ENCODE measurements around the gene APOBEC3B. TPM values are rescaled to one million over a fixed set of nuclear protein-coding genes. Genes with fewer than 3 reads are reported as not detected.

APOBEC3B gene
- total RNA-seq, 4 donors from 2014 or later, result 7.8 to 15.3 (median 10.9) TPM; not detected in 1

- H3K36me3 ChIP-seq, result no peaks in the 10 kb centered on the region
- TF ChIP-seq EP300 (IDR thresholded peaks at IDR 0.05; ENCODE audit: low read depth) (no peak), CTCF (IDR thresholded peaks at IDR 0.05) (no peak), POLR2AphosphoS5 (IDR thresholded peaks at IDR 0.05) (no peak), POLR2A (IDR thresholded peaks at IDR 0.05) (no peak)
- intact Hi-C loops (cut with DNase I; ENCODE audit: low total_unique reads), result no loop called here
Observed at GRCh38 chr22:38952281-38952993, 29.7 kb upstream of the APOBEC3B start.

GRCh38 chr22:38953091-38953490, 29.1 kb upstream of the APOBEC3B start:
- H3K36me3 ChIP-seq, result no peaks in the 10 kb centered on the region
- peaks cover 6 to 51% (median 26%) of the 10 kb centered on the region in 4 donors for H3K4me1 ChIP-seq
- in situ Hi-C loops (cut with MboI; ENCODE audit: low pct_ligation_motif_present in 1 of 4, low pct_unique_long_range_greater_than_20kb in 1 of 4, low sequenced_read_pairs in 3 of 4), result no loop called here
- intact Hi-C loops (cut with DNase I; ENCODE audit: low total_unique reads), result no loop called here
- H3K4me3 ChIP-seq, result no peak overlapping the region
- no peaks in the 10 kb centered on the region for H3K9me3 ChIP-seq
- no peak for TF ChIP-seq POLR2AphosphoS5 (IDR thresholded peaks at IDR 0.05)
- TF ChIP-seq EP300 (IDR thresholded peaks at IDR 0.05; ENCODE audit: low read depth), result no peak
- no peak for TF ChIP-seq CTCF (IDR thresholded peaks at IDR 0.05)
- no peak for TF ChIP-seq POLR2A (IDR thresholded peaks at IDR 0.05)
- no peaks in the 10 kb centered on the region for H3K27me3 ChIP-seq
- 95% methylated on average over 8 of the region's 8 CpGs; no CpG with 5 or more reads in 1 of the 2 donors for WGBS, 2 donors (ENCODE audit: low coverage in 1 of 2)
- H3K27ac ChIP-seq, result peak overlapping the region in 2 of 4 donors; percentile 43 to 63
- DNase-seq, result no peak

More at GRCh38 chr22:38952281-38952993, 29.7 kb upstream of the APOBEC3B start:
- no peak for DNase-seq
- in situ Hi-C loops (cut with MboI; ENCODE audit: low pct_ligation_motif_present in 1 of 4, low pct_unique_long_range_greater_than_20kb in 1 of 4, low sequenced_read_pairs in 3 of 4), result no loop called here
- Histone ChIP-seq H3K4me1 (peaks cover 6 to 46% (median 25%) of the 10 kb centered on the region in 4 donors), H3K9me3 (no peaks in the 10 kb centered on the region), H3K27ac (peak overlapping the region in 3 of 4 donors; percentile 66 to 75 (median 72)), H3K4me3 (no peak overlapping the region), H3K27me3 (no peaks in the 10 kb centered on the region)
- 86 to 90% methylated on average over 2 to 12 of the region's 12 CpGs for WGBS, 2 donors (ENCODE audit: low coverage in 1 of 2)

GRCh38 chr22:38953577-38954413, 28.4 kb upstream of the APOBEC3B start:
- in situ Hi-C loops (cut with MboI; ENCODE audit: low pct_ligation_motif_present in 1 of 4, low pct_unique_long_range_greater_than_20kb in 1 of 4, low sequenced_read_pairs in 3 of 4), result no loop called here
- H3K36me3 ChIP-seq, result no peaks in the 10 kb centered on the region
- WGBS, 2 donors (ENCODE audit: low coverage in 1 of 2), result 55% methylated on average over 15 of the region's 15 CpGs; no CpG with 5 or more reads in 1 of the 2 donors
- intact Hi-C loops (cut with DNase I; ENCODE audit: low total_unique reads), result no loop called here
- no peaks in the 10 kb centered on the region for H3K27me3 ChIP-seq
- peak overlapping the region in 2 of 4 donors; percentile 43 to 63 for H3K27ac ChIP-seq
- H3K4me1 ChIP-seq, result peaks cover 6 to 51% (median 26%) of the 10 kb centered on the region in 4 donors
- no peaks in the 10 kb centered on the region for H3K9me3 ChIP-seq
- peak; percentile 75 for DNase-seq
- TF ChIP-seq EP300 (IDR thresholded peaks at IDR 0.05; ENCODE audit: low read depth) (no peak), POLR2AphosphoS5 (IDR thresholded peaks at IDR 0.05) (no peak), CTCF (IDR thresholded peaks at IDR 0.05) (no peak), POLR2A (IDR thresholded peaks at IDR 0.05) (peak; percentile 13)
- H3K4me3 ChIP-seq, result no peak overlapping the region

- no peak overlapping the region for H3K4me3 ChIP-seq
- DNase-seq, result no peak
- WGBS, 2 donors (ENCODE audit: low coverage in 1 of 2), result 68% methylated on average over 12 of the region's 13 CpGs; no CpG with 5 or more reads in 1 of the 2 donors
- TF ChIP-seq EP300 (IDR thresholded peaks at IDR 0.05; ENCODE audit: low read depth) (no peak), POLR2AphosphoS5 (IDR thresholded peaks at IDR 0.05) (no peak), CTCF (IDR thresholded peaks at IDR 0.05) (no peak), POLR2A (IDR thresholded peaks at IDR 0.05) (no peak)
- no peaks in the 10 kb centered on the region for H3K27me3 ChIP-seq
- intact Hi-C loops (cut with DNase I; ENCODE audit: low total_unique reads) (no loop called here), in situ Hi-C loops (cut with MboI; ENCODE audit: low pct_ligation_motif_present in 1 of 4, low pct_unique_long_range_greater_than_20kb in 1 of 4, low sequenced_read_pairs in 3 of 4) (no loop called here)
- peak overlapping the region in 2 of 4 donors; percentile 43 to 63 for H3K27ac ChIP-seq
- peaks cover 3 to 48% (median 24%) of the 10 kb centered on the region in 4 donors for H3K4me1 ChIP-seq
- H3K9me3 ChIP-seq, result no peaks in the 10 kb centered on the region
- H3K36me3 ChIP-seq, result no peaks in the 10 kb centered on the region
Observed at GRCh38 chr22:38954414-38955043, 27.6 kb upstream of the APOBEC3B start.
